NOMO-1 (cell line): ENCODE measurements around the gene BCAS3.

Experiments
- DNase-seq, 2 experiments: peaks; one replicate each; lab custom pipeline; 2025; ENCODE audit not compliant: unreplicated experiment in 2 of 2; lab: John Stamatoyannopoulos, UW

Gene BCAS3

GRCh38 chr17:61323003-61323908 lies 645.6 kb downstream of the BCAS3 start:
- no peak for DNase-seq

- DNase-seq: no peak
These were observed 646.5 kb downstream of the BCAS3 start for GRCh38 chr17:61323909-61324868.

GRCh38 chr17:61324950-61325349 lies 647.3 kb downstream of the BCAS3 start:
- no peak for DNase-seq

- no peak for DNase-seq
These were observed 647.9 kb downstream of the BCAS3 start for GRCh38 chr17:61325382-61326073.

GRCh38 chr17:61326330-61326729 lies 648.7 kb downstream of the BCAS3 start:
- DNase-seq: no peak

GRCh38 chr17:61328351-61328750 lies 650.7 kb downstream of the BCAS3 start:
- no peak for DNase-seq

- no peak for DNase-seq
These were observed 652.8 kb downstream of the BCAS3 start for GRCh38 chr17:61330174-61331150.

GRCh38 chr17:61331178-61331577 lies 653.5 kb downstream of the BCAS3 start:
- DNase-seq: no peak

- DNase-seq: no peak
These were observed 654.2 kb downstream of the BCAS3 start for GRCh38 chr17:61331886-61332285.

- DNase-seq: no peak
These were observed 655.5 kb downstream of the BCAS3 start for GRCh38 chr17:61333136-61333535.

GRCh38 chr17:61334673-61335072 lies 657.0 kb downstream of the BCAS3 start:
- DNase-seq: no peak

GRCh38 chr17:61335105-61335844 lies 657.6 kb downstream of the BCAS3 start:
- DNase-seq: no peak

- no peak for DNase-seq
These were observed 658.4 kb downstream of the BCAS3 start for GRCh38 chr17:61335845-61336655.

GRCh38 chr17:61337290-61337689 lies 659.6 kb downstream of the BCAS3 start:
- no peak for DNase-seq

GRCh38 chr17:61338000-61338798 lies 660.5 kb downstream of the BCAS3 start:
- no peak for DNase-seq

GRCh38 chr17:61338874-61339478 lies 661.3 kb downstream of the BCAS3 start:
- no peak for DNase-seq
